ENCODE data around the gene TMPRSS11F. TPM values are rescaled to one million over a fixed set of nuclear protein-coding genes. Genes with fewer than 3 reads are reported as not detected.

TMPRSS11F gene
- total RNA-seq, 1 experiment from 2014 or later, result not detected

- H3K27me3 ChIP-seq (ENCODE audit: control insufficient read depth, insufficient read depth, low read length), result no peaks in the 10 kb centered on the region
- H3K36me3 ChIP-seq (ENCODE audit: control insufficient read depth, insufficient read depth, low read length), result no peaks in the 10 kb centered on the region
- H3K4me1 ChIP-seq (ENCODE audit: control insufficient read depth, insufficient read depth, low read length), result no peaks in the 10 kb centered on the region
- ChIA-PET POLR2A (no interaction called here), CTCF (no interaction called here)
- TF ChIP-seq SIN3A (IDR thresholded peaks at IDR 0.05; ENCODE audit: borderline replicate concordance, insufficient read depth, low read depth, low read length) (no peak), REST (IDR thresholded peaks at IDR 0.05; ENCODE audit: insufficient read depth in 1 of 2, low read depth in 2 of 2, low read length in 1 of 2) (no peak), POLR2AphosphoS5 (IDR thresholded peaks at IDR 0.05; ENCODE audit: low read depth, low read length) (no peak), TCF7L2 (IDR thresholded peaks at IDR 0.05; ENCODE audit: low read depth, low read length) (no peak), CTCF (IDR thresholded peaks at IDR 0.05) (no peak)
- no peaks in the 10 kb centered on the region for H3K9me3 ChIP-seq (ENCODE audit: control insufficient read depth, insufficient read depth, low read depth, low read length)
- no peak overlapping the region for H3K27ac ChIP-seq (ENCODE audit: low read length)
- no peak overlapping the region for H3K4me3 ChIP-seq (ENCODE audit: low read depth in 2 of 2, low read length in 2 of 2)
- in situ Hi-C loops (cut with HindIII; ENCODE audit: low pct_unique_long_range_greater_than_20kb, low sequenced_read_pairs) (no loop called here), intact Hi-C loops (cut with micrococcal nuclease; ENCODE audit: unreplicated experiment) (no loop called here)
- DNase-seq (ENCODE audit: low read depth, low spot score), result no peak
- BruUV-seq (replicated peaks), result no TSS peak
- ATAC-seq, result no peak
Measured at GRCh38 chr4:68076194-68076593, 53.5 kb downstream of the TMPRSS11F start.

- BruUV-seq (replicated peaks), result no TSS peak
- CTCF ChIA-PET, result no interaction called here
- H3K4me3 ChIP-seq (ENCODE audit: low read depth in 2 of 2, low read length in 2 of 2), result no peak overlapping the region
Measured at GRCh38 chr4:68074397-68074796, 55.3 kb downstream of the TMPRSS11F start.

More at GRCh38 chr4:68074397-68074796, 55.3 kb downstream of the TMPRSS11F start:
- in situ Hi-C loops (cut with HindIII; ENCODE audit: low pct_unique_long_range_greater_than_20kb, low sequenced_read_pairs), result no loop called here
- H3K27ac ChIP-seq (ENCODE audit: low read length), result no peak overlapping the region
- H3K9me3 ChIP-seq (ENCODE audit: control insufficient read depth, insufficient read depth, low read depth, low read length), result no peaks in the 10 kb centered on the region
- intact Hi-C loops (cut with micrococcal nuclease; ENCODE audit: unreplicated experiment), result no loop called here
- no peaks in the 10 kb centered on the region for H3K36me3 ChIP-seq (ENCODE audit: control insufficient read depth, insufficient read depth, low read length)
- TF ChIP-seq POLR2AphosphoS5 (IDR thresholded peaks at IDR 0.05; ENCODE audit: low read depth, low read length), result no peak
- no peak for TF ChIP-seq SIN3A (IDR thresholded peaks at IDR 0.05; ENCODE audit: borderline replicate concordance, insufficient read depth, low read depth, low read length)
- no peak for TF ChIP-seq TCF7L2 (IDR thresholded peaks at IDR 0.05; ENCODE audit: low read depth, low read length)
- no peak for TF ChIP-seq REST (IDR thresholded peaks at IDR 0.05; ENCODE audit: insufficient read depth in 1 of 2, low read depth in 2 of 2, low read length in 1 of 2)
- TF ChIP-seq CTCF (IDR thresholded peaks at IDR 0.05), result no peak
- POLR2A ChIA-PET, result no interaction called here
- no peaks in the 10 kb centered on the region for H3K4me1 ChIP-seq (ENCODE audit: control insufficient read depth, insufficient read depth, low read length)
- H3K27me3 ChIP-seq (ENCODE audit: control insufficient read depth, insufficient read depth, low read length), result no peaks in the 10 kb centered on the region
- DNase-seq (ENCODE audit: low read depth, low spot score) (no peak), ATAC-seq (no peak)
